HG02588 (cell line): ENCODE results near the gene APBA2.
"Not testable (repeated sequence)": the region's sequence is repeated elsewhere in the genome, so short reads cannot be mapped to it uniquely, and the experiment has no call there.

Experiments
- ATAC-seq: cut with Tn5 transposase; IDR thresholded peaks from one replicate; pipeline ENCODE4 v1.9.1; 2021; ENCODE audit warnings: mild to moderate bottlenecking, moderate library complexity; ENCODE audit not compliant: unreplicated experiment

The APBA2 gene

DNA sequence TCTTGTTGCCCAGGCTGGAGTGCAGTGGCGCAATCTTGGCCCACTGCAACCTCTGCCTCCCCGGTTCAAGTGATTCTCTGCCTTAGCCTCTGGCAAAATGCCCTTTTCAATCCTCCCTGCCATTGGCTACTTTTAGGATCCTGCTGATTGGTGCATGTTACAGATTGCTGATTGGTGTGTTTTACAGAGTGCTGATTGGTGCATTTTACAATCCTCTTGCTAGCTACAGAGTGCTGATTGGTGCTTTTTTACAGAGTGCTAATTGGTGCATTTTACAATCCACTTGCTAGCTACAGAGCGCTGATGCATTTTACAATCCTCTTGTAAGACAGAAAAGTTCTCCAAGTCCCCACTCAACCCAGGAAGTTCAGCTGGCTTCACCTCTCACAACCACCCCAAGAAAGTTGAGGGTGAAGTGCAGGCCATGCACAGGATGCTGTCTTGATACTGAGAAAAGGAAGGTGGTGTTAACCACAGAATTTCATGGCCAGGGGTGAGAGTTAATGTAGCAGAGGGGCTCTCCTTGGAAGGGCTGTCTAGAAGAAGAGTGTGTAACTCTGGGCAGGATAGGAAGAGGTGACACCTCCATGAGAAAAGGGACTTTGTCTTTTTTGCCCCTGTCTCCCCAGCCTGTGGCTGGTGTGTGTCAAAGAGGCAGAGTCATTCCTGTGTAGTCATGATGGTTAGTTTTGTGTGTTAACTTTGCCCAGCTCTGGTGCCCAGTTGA, 145.9 kb downstream of the APBA2 start:
- ATAC-seq = no peak

DNA sequence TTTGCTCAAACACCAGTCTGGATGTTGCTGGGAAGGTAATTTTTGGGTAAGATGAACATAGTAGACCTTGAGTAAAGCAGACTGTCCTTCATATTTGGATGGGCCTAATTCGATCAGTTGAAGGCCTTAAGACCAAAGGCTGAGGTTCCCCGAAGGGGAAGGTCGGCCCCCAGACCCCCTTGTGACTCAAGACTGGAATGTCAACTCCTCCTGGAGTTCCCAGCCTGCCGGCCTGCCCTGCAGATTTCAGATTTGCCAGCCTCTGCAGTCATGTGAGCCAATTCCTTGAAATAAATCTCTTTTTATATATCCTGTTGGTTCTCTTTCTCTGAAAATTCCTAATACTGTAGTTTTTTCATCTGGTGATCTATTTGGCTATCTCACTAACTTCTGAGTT, 146.5 kb downstream of the APBA2 start:
- ATAC-seq = no peak

DNA sequence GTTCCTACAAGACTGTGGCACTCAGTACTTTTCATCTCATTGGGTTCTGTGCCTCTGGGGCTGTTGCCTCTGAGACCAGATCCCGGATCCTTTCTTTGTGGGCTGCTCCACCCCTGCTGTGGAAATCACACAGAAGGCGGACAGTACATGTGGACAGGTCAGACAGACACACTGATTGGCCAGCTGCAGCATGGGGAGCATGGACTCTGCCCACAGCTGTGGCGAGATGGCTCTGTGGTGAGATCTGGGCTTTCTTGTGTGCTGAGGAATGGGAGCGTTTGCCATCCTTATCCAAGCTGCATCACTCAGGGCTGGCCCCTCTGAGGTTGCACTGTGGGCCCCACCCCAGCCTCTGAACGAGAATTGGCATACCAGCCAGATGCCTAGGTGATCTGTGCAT, 147.0 kb downstream of the APBA2 start:
- ATAC-seq = no peak

- ATAC-seq = no peak
Measured at GRCh38 chr15:29034151-29034550, 148.4 kb downstream of the APBA2 start.

- ATAC-seq = no peak
Measured at GRCh38 chr15:29034593-29035335, 149.0 kb downstream of the APBA2 start.

DNA sequence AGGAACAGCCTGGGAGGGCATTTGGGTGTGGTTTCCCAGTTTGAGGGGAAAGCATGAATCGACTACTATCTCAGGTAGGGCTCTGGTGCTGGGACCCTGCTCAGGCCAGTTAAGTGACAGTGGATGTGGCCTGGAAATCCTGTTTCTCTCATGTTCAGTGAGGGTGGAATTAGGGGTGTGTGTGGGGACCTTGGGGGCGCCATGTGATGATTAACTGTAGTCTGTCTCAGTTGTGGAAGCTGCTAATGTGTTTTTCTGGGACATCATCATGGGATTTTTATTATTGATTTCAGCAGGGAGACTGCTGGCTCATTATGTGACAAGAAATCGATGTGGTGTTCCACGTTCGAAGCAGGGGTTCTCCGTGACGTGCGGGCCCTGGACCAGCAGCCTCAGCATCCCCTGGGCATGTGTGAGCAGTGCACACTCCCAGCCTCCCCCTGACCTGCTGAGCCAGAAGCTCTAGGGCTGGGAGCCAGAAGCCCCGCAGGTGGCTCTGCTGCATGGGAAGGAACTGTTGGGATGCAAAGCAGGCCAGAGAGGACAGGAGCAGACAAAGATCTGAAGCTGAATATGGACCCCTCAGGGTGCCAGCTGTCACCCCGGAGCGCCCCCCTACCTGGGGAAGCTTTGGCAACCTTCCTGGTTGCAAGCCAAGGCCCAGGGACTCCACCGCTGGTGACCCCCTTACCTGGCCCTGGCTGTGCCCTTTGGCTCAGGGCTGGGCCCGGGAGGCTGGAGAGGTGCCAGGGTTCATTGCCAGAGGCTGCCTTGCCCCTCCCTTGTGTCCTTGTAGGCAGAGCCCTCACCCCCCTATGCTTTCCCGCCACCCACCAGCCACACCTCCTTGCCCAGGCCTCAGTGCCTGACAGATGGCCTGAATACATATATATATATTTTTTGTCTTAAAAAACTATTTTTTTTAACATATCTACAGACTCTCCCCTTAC, 149.8 kb downstream of the APBA2 start:
- no peak for ATAC-seq

- ATAC-seq = no peak
Measured at GRCh38 chr15:29037997-29038705, 152.4 kb downstream of the APBA2 start.

DNA sequence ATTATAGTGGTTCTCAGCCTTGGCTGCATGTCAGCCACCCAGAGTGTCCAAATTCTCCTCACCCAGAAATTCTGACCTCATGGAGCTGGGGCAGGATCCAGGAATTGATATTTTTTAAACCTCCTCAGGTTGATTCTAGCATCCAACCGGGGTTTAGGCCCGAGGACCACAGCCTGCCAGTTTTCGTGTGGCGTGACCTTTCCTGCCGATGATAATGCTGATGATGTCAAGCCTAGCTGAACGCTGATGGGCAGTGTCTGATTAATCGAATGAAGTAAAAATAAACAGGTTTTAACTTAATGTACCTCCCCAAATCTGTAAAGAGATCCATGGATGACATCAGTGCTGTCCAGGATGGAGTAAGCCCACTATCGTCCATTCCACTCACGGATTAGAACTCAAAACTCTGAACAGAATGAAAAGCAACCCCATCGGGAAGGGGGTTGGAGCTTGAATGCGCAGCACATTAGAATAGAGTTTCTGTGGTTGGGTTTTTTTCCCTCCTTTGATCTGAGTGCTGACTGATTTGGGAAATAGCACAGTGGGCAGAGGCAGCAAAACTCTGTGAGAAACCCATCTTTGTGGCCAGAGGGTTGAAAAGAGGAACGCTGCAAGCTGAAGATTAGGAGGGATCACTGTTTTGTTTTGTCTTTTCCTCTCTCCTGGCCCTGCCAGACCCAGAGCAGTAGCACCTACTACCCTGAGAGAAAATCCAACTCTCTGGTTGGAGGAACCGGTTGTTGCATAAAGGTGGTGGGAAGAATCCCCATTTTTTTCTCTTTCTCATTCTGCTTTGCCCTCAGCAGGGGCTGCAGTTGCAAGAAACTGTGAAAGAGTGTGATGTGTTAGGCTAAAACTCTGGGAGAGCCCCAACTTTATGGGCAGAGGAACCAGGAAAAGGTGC, 153.9 kb downstream of the APBA2 start:
- no peak for ATAC-seq

DNA sequence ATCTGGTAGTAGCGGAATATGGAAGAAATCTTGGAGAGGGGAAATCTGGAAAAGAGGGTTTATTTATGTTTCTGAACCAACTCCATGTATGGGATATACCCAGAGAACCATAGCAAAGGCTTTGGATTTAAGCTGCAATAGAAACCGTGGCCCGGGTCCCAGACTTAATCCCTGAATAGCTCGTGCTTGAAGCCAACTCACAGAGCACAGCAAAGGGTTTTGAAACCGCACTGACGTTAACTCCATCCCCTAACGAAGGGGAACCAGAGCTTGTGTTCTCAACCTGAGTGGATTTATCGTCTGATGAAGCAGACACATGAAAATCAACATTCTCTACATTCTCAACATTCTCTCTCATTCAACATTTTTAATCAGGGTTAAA, 154.6 kb downstream of the APBA2 start:
- no peak for ATAC-seq

DNA sequence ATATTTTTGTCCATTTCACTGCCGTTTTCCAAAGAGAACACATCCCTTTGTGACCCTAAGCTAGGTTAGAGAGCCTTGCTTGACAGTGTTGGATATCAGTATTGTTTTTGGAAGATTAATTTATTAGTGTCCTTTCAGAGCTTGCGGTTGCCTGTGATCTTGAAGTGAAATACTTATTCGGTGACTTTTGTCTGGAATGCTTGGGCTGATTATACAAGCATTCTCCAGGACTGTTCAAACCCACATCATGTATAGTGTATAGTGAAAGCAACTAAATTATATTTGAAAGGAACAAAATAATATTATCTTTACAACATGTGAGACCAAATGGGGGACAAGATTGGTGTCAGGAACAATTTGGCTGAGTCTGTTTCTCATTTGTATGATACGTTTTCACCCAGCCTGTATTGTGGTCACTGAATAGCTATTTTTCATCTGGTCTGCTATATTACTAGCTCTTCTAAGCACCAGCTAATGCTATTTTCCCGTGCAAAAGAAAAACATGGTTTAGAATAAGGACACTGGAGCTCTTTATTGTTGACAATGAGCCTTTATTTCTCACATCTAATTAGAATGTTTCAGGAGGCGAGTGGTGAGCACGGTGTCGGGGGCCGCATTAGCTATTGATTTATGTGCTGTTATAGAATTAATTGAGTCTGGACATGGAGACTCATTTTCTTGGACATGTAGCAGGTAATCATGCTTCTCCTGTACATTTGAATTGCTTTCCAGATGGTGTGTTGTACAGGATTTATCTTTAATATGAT, 158.1 kb downstream of the APBA2 start:
- no peak for ATAC-seq

GRCh38 chr15:29044503-29044901, 158.7 kb downstream of the APBA2 start:
- ATAC-seq = no peak

- not testable (repeated sequence) for ATAC-seq
Measured at GRCh38 chr15:29045161-29045560, 159.4 kb downstream of the APBA2 start.

DNA sequence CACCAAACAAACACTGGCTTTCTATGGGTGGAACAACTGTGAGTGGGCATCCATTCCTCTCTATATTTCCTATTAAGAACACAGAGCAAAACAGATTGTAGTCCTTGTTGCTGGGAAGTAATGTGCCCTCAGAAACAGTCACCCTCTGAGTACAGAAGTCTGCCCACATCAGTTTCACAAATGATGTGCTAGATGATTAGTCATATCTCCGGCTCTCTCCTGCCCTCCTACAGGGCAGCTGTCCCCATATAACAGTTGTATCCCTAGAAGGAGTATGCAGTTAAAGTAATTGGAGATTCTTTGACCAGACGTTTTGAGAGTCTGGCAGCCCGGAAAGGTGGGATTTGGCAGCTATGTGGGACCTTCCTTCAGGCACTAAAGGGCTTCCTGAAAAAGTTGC, 159.9 kb downstream of the APBA2 start:
- ATAC-seq = no peak

DNA sequence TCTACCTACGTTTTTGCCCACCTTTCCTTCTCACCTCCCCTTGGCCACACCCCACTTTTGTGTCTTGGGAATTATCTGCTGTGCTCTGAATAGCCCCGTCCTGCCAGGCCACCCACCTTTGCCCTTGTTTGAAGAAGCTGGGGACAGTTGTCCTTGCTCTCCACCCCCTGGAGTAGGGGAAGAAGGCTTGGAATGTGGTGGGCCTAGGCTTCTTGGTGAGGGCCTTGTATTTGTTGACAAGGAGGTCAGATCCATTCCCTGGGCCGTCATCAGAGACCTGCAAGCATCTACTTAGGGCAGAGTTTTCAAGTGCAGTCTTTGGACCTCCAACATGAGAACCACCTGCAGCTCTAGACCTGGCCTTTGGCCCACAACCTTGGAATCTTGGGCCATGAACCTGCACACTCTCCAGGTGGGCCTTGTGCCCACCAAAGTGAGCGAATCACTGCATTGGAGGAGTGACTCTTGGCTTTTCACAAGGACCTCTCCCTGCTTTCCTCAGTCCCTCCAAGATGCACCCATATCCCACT, 160.6 kb downstream of the APBA2 start:
- ATAC-seq = no peak

GRCh38 chr15:29046977-29047376, 161.2 kb downstream of the APBA2 start:
- no peak for ATAC-seq

GRCh38 chr15:29048011-29048410, 162.2 kb downstream of the APBA2 start:
- no peak for ATAC-seq

DNA sequence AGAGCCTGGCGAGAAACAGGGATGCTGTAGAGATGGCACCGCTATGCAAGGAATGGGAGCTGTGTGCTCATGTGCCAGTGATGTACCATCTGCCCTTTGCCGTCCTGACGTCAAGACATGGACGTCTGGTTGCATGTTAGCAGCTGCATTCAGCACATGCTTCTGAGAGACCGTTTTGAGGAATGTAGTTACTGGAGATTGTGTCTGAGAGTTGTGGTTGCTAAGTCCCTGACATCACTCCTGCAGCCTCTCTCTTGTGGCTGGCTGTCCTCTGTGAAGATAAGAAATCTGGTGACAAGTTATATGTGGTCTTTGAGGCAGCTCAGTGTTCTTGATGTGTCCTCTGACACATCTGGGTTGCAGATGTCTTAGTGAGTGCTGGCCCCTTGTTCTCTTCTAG, 165.1 kb downstream of the APBA2 start:
- ATAC-seq = no peak

DNA sequence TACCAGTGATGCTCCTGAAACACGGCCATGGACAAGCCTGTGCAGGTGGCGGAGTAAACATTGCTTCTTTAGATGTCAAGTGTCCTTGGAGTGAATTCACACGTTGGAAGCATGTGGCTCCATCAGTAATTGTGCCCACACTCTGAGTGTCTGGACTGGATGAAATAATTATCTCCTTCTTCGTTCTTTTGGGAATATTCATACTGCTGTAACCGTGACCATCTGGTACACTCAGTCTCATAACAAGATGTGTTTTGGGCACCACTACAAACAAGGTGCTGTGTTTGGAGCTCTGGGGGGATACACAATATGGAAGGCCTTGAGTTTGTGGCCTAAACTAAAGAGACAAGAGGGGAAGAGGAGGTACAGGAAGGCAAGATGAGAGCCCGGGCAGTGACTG, 165.6 kb downstream of the APBA2 start:
- no peak for ATAC-seq

GRCh38 chr15:29053006-29053405, 167.2 kb downstream of the APBA2 start:
- no peak for ATAC-seq
